GM19397 (cell line): ENCODE measurements around the gene SNX11.

Source experiments
- ATAC-seq: cut with Tn5 transposase; IDR thresholded peaks from one replicate; pipeline ENCODE4 v1.9.1; 2021; ENCODE audit warnings: mild to moderate bottlenecking, moderate library complexity; ENCODE audit not compliant: unreplicated experiment

The SNX11 gene

DNA sequence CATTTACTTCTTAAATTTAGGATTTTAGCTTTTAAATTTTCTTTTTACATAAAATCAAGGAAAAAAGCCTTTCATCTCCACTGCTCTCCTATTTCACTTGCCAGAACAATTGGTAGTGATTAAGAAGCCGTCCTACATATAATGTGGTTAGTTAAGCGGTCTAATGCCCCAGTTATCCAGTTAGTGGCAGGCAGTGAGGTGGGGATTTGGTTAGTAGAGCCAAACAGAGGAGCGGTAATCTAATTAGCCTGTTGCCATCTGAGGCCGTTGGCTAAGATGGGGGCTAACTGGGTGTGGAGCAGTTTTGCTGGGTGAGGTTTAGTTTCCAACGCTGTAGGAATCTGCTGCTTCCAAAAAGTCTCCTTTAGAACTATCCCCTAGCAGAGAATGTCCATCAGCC lies 22.4 kb downstream of the SNX11 start:
- no peak for ATAC-seq

DNA sequence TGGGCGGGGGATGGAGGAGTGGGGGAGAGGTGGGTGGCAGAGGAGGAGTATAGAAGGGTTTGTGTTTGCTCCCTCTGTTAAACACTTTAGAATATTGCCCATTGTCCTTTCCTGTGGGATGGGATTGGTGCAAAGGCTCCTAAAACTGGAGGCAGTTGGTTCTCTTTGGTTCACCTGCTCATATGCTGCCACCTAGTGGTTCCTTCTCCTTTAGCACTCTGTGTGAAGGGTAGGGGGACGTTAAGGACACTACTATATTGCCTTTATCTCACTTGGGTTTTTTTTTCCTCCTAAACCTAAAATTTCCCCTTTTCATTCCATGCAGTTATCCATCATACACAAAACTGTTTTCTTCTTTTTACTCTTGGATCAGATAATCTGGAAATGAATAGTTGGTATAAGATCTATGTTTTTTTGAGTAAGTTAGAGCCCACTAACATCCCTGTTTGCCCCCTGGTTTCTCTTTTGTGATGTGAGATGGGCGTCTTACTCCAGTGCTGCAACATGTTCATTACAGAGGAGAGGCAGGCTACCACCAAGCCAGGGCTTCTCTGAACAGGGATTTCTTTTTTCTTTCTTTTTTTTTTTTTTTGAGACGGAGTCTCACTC lies 23.8 kb downstream of the SNX11 start:
- no peak for ATAC-seq

DNA sequence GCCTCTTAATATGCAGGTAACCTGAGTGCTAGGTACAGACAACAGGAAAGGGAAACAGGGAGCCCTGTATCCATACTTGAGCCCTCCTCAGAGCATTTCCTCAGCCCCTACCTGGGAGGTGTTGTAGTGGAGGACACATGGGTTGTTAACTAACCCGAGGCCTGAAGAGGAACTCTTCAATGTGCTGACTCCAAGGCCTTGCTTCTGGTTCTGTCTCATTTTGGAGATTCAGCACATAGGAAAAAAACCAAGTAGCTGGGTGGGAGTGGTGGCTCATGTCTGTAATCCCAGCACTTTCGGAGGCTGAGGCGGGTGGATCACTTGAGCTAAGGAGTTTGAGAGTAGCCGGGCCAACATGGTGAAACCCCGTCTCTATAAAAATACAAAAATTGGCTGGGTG lies 24.8 kb downstream of the SNX11 start:
- no peak for ATAC-seq

DNA sequence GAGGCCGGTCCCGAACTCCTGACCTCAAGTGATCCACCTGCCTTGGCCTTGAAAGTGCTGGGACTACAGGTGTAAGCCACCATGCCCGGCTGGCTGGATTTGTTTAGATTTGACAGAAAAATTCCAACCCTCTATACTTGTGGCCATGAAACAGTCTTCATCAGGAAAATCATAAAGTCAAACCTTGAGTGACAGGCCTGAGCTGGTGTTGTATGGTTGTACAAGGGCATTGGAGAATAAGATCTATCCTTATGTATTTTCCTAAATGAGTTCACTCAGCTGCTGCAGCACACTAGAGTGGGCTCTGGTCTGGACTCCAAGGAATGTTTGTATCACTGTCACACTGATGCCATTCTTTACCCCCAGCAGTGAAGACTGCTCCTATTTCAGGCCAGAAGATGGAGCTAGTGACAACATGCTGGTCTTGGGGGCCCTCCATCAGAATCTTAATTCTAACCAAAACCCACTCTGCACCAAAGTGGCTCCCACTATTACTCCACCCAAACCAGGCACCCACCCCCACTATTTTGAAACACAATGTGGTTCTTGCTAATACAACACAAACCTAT lies 27.4 kb downstream of the SNX11 start:
- ATAC-seq, result no peak

DNA sequence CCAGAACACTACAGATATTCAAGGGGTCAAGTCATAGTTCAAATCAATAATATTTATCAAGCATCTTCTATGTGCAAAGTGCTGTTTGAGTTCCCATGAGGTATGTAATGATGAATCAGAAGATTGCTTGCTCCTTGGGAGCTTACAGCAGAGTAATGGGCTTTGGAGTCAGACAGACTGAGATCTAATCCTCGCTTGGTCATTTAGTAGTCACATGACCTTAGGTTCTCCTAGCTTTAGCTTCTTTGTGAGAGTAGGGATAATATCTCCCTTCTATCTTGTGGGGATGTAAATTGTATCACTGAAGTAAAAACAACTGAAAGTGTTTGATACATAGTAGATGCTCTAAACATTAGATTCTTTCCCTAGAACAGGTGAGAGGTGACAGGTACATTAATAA lies 30.1 kb downstream of the SNX11 start:
- ATAC-seq, result no peak

GRCh38 chr17:48139944-48140343 lies 32.4 kb downstream of the SNX11 start:
- ATAC-seq, result no peak

GRCh38 chr17:48143629-48144028 lies 36.1 kb downstream of the SNX11 start:
- no peak for ATAC-seq

DNA sequence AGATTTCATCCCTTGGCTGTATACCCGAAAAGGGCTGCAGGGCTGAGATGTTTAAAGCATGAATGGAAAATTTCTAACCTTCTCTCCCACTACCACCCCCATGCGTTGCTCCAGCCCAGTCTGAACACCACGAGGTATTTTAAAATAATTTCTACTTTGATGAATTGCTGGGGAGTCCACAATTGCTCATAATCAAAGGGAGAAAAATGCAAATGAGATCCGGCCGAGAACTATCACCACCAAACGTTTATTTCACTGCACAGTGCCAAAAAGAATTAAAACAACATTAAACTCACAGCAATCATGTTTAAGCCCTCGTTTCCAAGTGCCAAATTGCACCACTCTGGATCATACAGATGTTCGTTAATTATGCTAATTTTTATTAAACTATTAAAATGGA lies 36.7 kb downstream of the SNX11 start:
- no peak for ATAC-seq

GRCh38 chr17:48144976-48145798 lies 37.6 kb downstream of the SNX11 start:
- ATAC-seq, result no peak

- no peak for ATAC-seq
These were observed 40.6 kb downstream of the SNX11 start for GRCh38 chr17:48148029-48148770.

DNA sequence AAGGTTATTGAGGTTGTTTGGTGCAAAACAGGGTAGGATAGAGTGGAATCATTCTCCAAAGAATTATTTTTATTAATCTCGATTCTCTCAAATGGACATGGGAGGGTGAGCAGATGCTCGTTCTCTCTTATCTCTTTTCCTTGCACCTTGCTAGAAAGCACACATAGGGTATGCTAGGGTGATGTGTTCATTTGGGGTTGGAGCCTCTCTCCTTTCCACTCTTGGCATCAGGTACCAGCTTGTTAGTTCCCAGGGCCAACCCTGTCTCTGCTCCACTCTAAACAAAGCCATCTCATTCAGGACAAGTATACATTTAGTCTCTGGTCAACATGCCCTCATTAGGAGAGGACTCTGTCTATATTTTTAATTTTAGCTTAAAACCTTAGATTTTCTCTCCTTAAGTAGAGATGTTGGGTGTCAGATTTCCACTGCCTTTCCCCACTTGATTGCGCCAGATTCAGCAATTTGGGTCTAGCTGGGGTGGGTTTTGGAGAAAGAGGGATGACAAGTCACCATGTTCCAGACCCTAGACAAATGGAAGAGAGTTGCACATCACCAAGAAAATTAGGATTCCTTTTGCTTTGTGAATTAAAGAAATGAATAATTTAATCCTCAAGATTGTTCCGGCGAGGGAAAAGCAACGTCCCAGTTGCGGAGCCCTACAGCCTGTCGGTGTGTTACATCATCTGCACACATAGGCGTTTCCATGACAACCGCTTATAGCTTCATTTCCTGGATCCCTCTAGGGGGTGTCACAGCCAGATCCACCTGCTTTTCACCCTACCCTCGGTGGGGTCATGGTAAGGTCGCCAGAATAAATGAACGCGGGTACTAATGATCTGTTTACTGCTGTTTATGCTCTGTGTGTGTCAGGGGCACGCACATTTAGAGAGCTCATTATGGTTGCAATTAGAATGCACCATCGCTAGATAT lies 41.6 kb downstream of the SNX11 start:
- no peak for ATAC-seq

GRCh38 chr17:48149787-48150463 lies 42.4 kb downstream of the SNX11 start:
- ATAC-seq, result no peak

DNA sequence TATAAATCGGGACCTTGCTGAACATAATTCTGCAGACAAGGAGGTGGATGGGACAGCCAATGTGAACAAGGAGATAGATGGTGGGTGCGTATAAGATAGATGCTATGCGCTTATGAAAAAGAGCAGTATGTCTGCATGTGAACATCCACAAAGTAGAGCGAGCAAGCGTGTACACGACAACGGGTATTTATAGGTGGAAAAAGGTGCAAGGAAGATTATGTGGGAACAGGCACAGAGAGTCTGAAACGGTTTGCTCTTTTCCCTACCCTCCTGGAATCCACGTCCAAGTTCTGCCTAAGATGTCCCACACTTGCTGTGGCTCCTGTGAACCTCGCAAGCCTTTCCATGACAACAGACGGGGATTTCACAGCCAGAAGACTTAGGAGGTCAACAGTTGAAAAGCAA lies 43.0 kb downstream of the SNX11 start:
- no peak for ATAC-seq

DNA sequence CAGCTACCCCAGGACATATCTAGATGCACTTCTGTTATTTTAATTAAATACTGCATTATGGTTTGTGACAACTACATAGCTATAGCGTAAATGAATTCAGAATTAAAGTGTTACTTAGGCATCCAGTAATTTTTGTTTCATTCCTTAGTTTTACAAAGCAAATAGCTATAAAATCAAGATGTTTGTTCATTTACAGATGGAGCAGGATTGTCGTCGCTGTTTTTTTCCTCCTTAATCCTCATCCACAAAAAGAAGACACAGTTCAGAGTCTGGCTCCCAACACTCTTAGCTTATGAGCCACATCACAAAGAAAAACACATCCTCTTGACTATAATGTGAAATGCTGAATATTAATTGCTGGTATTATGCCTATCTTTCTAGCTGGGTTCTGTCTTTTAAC lies 43.7 kb downstream of the SNX11 start:
- no peak for ATAC-seq

- ATAC-seq, result no peak
These were observed 44.7 kb downstream of the SNX11 start for GRCh38 chr17:48152289-48152688.

DNA sequence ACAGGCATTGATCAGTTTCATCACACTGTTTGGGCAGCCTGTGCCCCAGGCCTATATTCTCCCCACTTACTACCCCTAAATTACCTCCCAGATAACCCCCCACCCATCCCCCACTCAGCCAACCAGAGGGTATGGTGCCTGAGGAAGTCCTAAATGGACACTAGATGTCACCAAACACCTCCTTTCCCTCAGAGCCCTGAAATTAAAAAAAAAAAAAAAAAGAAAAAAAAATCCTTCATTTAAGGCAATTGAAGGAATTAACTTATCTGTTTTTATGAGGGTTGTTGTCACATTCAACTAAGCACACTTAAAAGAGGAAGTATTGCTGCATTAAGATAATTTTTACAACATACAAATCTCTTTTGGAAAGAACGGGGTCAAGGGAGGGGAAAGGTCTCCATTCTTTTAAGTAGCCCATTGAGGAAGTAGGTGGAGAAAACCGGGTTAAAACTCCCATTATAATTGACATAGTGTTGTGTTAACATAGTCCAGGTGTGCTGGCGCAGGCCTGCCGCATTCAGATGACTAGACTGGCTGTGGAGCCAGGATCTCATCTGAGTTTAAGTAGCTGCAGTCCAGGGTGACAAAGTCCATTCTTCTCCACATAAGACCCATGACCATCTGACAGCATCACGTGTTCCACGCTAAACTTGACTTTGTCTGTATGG lies 46.3 kb downstream of the SNX11 start:
- ATAC-seq, result no peak

DNA sequence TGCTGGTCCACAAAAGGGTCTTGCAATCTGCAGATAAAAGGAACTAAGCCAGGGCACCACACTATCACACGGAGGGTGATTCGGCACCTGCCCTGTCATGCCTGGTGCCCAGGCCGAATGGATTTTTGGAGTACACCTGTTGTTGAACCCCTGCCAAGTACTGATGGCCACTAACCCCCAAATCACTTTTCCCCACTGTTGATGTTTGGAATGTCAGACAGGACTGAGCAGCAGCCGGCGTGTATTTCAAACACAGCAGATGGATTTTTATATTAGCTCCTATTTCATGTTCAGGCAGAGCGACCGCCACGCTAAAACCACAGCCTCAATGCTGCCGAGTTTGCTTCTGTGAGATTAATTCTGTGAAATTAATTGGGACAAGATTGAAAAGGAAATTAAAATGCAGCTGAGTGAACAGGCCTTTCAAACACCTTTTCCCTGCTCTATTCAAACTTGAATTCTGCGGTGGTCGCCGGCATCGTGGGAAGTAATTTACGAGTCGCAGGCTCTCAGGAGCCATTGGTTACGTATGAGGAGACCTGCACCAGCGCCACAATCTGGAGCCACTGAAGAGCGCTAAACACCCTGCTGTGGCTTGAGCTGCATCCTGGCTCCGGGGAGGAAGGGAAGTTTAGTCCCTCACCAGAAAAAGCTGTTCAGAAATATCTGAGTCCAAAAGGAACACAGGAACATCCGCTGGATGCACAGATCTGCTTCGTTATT lies 48.5 kb downstream of the SNX11 start:
- ATAC-seq, result no peak

DNA sequence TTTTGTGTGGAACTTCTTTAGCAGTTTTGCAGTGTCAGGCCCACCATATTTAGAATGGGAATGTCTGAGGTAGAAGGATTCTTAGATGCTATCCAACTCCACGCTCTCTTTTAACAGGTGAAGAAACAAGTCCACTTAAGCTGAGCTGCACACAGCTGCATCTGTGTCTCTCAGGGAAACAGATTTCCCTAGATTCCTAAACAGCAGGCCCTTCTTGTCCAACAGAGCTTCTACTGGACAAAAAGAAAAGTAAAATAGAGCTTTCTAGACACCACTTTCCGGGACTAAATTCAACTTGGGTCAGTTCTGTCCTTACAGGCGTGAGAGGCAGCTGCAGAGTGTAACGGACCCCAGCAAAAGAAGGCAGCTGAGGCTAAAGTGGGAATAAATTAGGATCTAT lies 51.7 kb downstream of the SNX11 start:
- ATAC-seq, result no peak
